Endothelial cell of umbilical vein (primary cell): ENCODE results near the gene M1AP. TPM values are rescaled to one million over a fixed set of nuclear protein-coding genes. Genes with fewer than 3 reads are reported as not detected.

Experiments
- BruUV-seq: library from RNA; stranded (reverse); fragments of 400-500 nt; replicated peaks from 2 replicates; lab custom pipeline; 2021; lab: Mats Ljungman, UMichigan
- CTCF ChIA-PET: fragments of 300-600, 350-600 bp; sonication (Branson Sonifier 250); formaldehyde crosslinking; loops from one replicate; lab custom pipeline; 2021; ENCODE audit warnings: antibody characterized with exemption, inconsistent platforms; lab: Charles Lee
- POLR2A ChIA-PET: fragments of 300-600, 350-600 bp; sonication (Branson Sonifier 250); formaldehyde crosslinking; loops from one replicate; lab custom pipeline; 2021; ENCODE audit warnings: antibody characterized with exemption, inconsistent platforms; lab: Charles Lee
- DNase-seq: peaks from one replicate; pipeline ENCODE4 v3.0.0-alpha.2; 2011; ENCODE audit warnings: low read depth, low spot score
- FAIRE-seq: peaks from 2 replicates; lab custom pipeline; 2011; peaks lifted over from hg19 to GRCh38; lab: Jason Lieb, UNC
- H2AFZ ChIP-seq: 2 replicates; pipeline ENCODE4 v1.6.0; 2012; ENCODE audit warnings: low read depth, low read length, control low read depth, inconsistent platforms
- H3K27ac ChIP-seq: 2 replicates; pipeline ENCODE4 v1.5.1; 2011; ENCODE audit warnings: low read depth, mild to moderate bottlenecking, control low read depth, low read length, moderate library complexity; ENCODE audit not compliant: insufficient read depth
- H3K27me3 ChIP-seq, 2 experiments: 2 replicates each; pipeline versions ENCODE4 v1.6.0 to v1.6.1; 2011; ENCODE audit warnings: low read length in 2 of 2, mixed read lengths in 1 of 2; ENCODE audit not compliant: control insufficient read depth in 2 of 2, insufficient read depth in 2 of 2
- H3K36me3 ChIP-seq, 2 experiments: 2 replicates in 1 of 2; 3 replicates in 1 of 2; pipeline ENCODE4 v1.5.1; 2011; ENCODE audit warnings: low read length in 2 of 2, mild to moderate bottlenecking in 1 of 2, moderate library complexity in 1 of 2; ENCODE audit not compliant: control insufficient read depth in 2 of 2, insufficient read depth in 2 of 2; ENCODE audit errors: extremely low read depth in 1 of 2
- H3K4me1 ChIP-seq: 3 replicates; pipeline ENCODE4 v1.5.1; 2011; ENCODE audit warnings: mild to moderate bottlenecking, low read length; ENCODE audit not compliant: control insufficient read depth, insufficient read depth; ENCODE audit errors: extremely low read depth
- H3K4me2 ChIP-seq: 2 replicates; pipeline ENCODE4 v1.6.1; 2011; ENCODE audit warnings: low read length, control low read depth, mixed read lengths; ENCODE audit not compliant: insufficient read depth
- H3K4me3 ChIP-seq, 3 experiments: fragments of 200-600 bp in 1 of 3; sonication (generic), shearing (Covaris generic) in 1 of 3; replicated peaks in 1 of 3; 2 replicates each; pipeline ENCODE4 v1.5.1; 2011 to 2016; ENCODE audit warnings: control low read depth in 3 of 3, low read length in 3 of 3, mild to moderate bottlenecking in 2 of 3, inconsistent platforms in 1 of 3, low read depth in 1 of 3, moderate library complexity in 1 of 3; ENCODE audit not compliant: insufficient read depth in 1 of 3
- H3K79me2 ChIP-seq: 2 replicates; pipeline ENCODE4 v1.6.0; 2012; ENCODE audit warnings: low read length, inconsistent platforms; ENCODE audit not compliant: control insufficient read depth, insufficient read depth
- H3K9ac ChIP-seq: replicated peaks from 2 replicates; pipeline ENCODE3; 2011; ENCODE audit warnings: low read length, control low read depth; ENCODE audit not compliant: insufficient read depth; ENCODE audit errors: extremely low read depth
- H3K9me1 ChIP-seq: replicated peaks from 3 replicates; pipeline ENCODE4 v1.6.0; 2011; ENCODE audit warnings: mild to moderate bottlenecking, low read length; ENCODE audit not compliant: control insufficient read depth, insufficient read depth; ENCODE audit errors: extremely low read depth
- H3K9me3 ChIP-seq: replicated peaks from 2 replicates; pipeline ENCODE4 v1.5.1; 2012; ENCODE audit warnings: low read length, inconsistent platforms; ENCODE audit not compliant: control insufficient read depth, insufficient read depth
- H4K20me1 ChIP-seq: replicated peaks from 2 replicates; pipeline ENCODE3; 2011; ENCODE audit warnings: mild to moderate bottlenecking, low read length; ENCODE audit not compliant: control insufficient read depth, insufficient read depth; ENCODE audit errors: extremely low read depth
- EZH2 ChIP-seq: IDR thresholded peaks from 2 replicates; pipeline ENCODE4 v1.6.1; 2012; ENCODE audit warnings: borderline replicate concordance, low read depth, mild to moderate bottlenecking, moderate library complexity, low read length, inconsistent platforms; ENCODE audit not compliant: severe bottlenecking
- FOS ChIP-seq: IDR thresholded peaks from 2 replicates; pipeline ENCODE4 v1.6.1; 2011; ENCODE audit warnings: mild to moderate bottlenecking, low read length, moderate library complexity, borderline replicate concordance; ENCODE audit not compliant: insufficient read depth
- GATA2 ChIP-seq: IDR thresholded peaks from 2 replicates; pipeline ENCODE4 v1.7.0; 2011; ENCODE audit warnings: low read depth, mild to moderate bottlenecking, moderate library complexity, mixed read lengths, low read length; ENCODE audit not compliant: insufficient read length, insufficient read depth
- JUN ChIP-seq: IDR thresholded peaks from 2 replicates; pipeline ENCODE4 v1.6.1; 2011; ENCODE audit warnings: borderline replicate concordance, low read depth; ENCODE audit not compliant: insufficient read length, insufficient read depth
- MYC ChIP-seq: IDR thresholded peaks from one replicate; pipeline ENCODE4 v1.6.1; 2011; ENCODE audit warnings: mild to moderate bottlenecking, low read depth, low read length
- POLR2A ChIP-seq: IDR thresholded peaks from 2 replicates; pipeline ENCODE4 v1.6.1; 2012; ENCODE audit warnings: low read depth, mild to moderate bottlenecking, control low read depth, low read length
- POLR2AphosphoS5 ChIP-seq: IDR thresholded peaks from 2 replicates; pipeline ENCODE4 v1.6.1; 2012; ENCODE audit warnings: low read depth, mild to moderate bottlenecking, control low read depth, low read length, moderate library complexity; ENCODE audit not compliant: insufficient read depth
- dilution Hi-C: fragments of 300-500 bp; cut with MboI; formaldehyde crosslinking; loops from one replicate; pipeline ENCODE4 v1.15.0; 2019; ENCODE audit warnings: low sequenced_read_pairs; ENCODE audit not compliant: extremely low pct_ligation_motif_present
- intact Hi-C: fragments of 100-400 bp; cut with micrococcal nuclease; formaldehyde crosslinking; loops from one replicate; pipeline ENCODE4 v1.10.0; 2022
- polyA plus RNA-seq, 4 experiments: library from polyadenylated mRNA; depleted of rRNA in 3 of 4; stranded (reverse) in 3 of 4; unstranded in 1 of 4; fragments of >200 nt; gene quantifications; 2 replicates each; pipeline versions ENCODE4 v1.2.1 to v1.2.3, GENCODE V29; 2011 to 2012; ENCODE audit warnings: missing spikeins in 1 of 4
- total RNA-seq: library from RNA; stranded (reverse); gene quantifications from 2 replicates; pipeline ENCODE4 v1.2.3, GENCODE V29; 2021
- TF ChIP-seq, protein P1 (sequence below): IDR thresholded peaks from 2 replicates; pipeline ENCODE4 v1.6.1; 2011; ENCODE audit not compliant: insufficient read depth, insufficient read length
- TF ChIP-seq, protein P2 (sequence below), 2 donors: IDR thresholded peaks; 1 replicate in 1 of 2; 2 replicates in 1 of 2; pipeline ENCODE4 v1.5.1; 2011; ENCODE audit warnings: low read length in 2 of 2, mild to moderate bottlenecking in 2 of 2, moderate library complexity in 2 of 2, control low read depth in 1 of 2, inconsistent platforms in 1 of 2, low read depth in 1 of 2; ENCODE audit not compliant: insufficient read depth in 1 of 2; ENCODE audit errors: extremely low read depth in 1 of 2

M1AP gene
- total and polyA plus RNA-seq, 2 donors (not counting 3 experiments of a cell fraction or from before 2014, with no cell fraction given), result 0.04 TPM; not detected in 1

DNA sequence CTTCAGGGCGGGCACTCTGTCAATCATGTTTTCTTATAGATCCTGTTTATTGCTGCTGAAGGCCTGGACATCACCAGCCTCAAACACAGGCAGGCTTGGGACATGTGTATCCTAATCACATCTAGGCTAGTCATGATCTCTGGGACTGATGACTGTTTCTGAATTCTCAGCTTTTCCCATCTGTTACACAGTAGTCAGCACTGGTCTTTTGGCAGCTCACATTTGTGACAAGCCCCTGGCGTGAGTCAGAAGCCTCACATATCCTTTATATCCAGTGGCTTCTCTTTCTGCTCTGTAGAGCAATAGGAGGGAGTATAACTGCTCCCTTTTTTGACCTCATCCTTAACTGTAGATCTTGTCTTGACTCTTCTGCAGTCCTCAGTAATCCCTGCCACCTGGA lies 10.4 kb upstream of the M1AP start:
- dilution Hi-C loops, result no loop called here
- H3K9me3 ChIP-seq, result no peaks in the 10 kb centered on the region
- FAIRE-seq, result no peak

More for the DNA sequence above, 10.4 kb upstream of the M1AP start:
- ChIA-PET CTCF (no interaction called here), POLR2A (no interaction called here)
- H3K27me3 ChIP-seq, result no peaks in the 10 kb centered on the region
- no peak for DNase-seq
- H3K4me1 ChIP-seq, result peaks cover 8% of the 10 kb centered on the region
- no peaks in the 10 kb centered on the region for H3K9me1 ChIP-seq
- H3K4me3 ChIP-seq, result no peak overlapping the region
- TF ChIP-seq POLR2AphosphoS5 (no peak), FOS (no peak), JUN (no peak), EZH2 (no peak), MYC (no peak), GATA2 (no peak), POLR2A (no peak)
- TF ChIP-seq, protein P1, sequence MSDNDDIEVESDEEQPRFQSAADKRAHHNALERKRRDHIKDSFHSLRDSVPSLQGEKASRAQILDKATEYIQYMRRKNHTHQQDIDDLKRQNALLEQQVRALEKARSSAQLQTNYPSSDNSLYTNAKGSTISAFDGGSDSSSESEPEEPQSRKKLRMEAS, result no peak
- TF ChIP-seq, protein P2, sequence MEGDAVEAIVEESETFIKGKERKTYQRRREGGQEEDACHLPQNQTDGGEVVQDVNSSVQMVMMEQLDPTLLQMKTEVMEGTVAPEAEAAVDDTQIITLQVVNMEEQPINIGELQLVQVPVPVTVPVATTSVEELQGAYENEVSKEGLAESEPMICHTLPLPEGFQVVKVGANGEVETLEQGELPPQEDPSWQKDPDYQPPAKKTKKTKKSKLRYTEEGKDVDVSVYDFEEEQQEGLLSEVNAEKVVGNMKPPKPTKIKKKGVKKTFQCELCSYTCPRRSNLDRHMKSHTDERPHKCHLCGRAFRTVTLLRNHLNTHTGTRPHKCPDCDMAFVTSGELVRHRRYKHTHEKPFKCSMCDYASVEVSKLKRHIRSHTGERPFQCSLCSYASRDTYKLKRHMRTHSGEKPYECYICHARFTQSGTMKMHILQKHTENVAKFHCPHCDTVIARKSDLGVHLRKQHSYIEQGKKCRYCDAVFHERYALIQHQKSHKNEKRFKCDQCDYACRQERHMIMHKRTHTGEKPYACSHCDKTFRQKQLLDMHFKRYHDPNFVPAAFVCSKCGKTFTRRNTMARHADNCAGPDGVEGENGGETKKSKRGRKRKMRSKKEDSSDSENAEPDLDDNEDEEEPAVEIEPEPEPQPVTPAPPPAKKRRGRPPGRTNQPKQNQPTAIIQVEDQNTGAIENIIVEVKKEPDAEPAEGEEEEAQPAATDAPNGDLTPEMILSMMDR (IDR thresholded peaks at IDR 0.05; ENCODE audit: extremely low read depth in 1 of 2, insufficient read depth in 1 of 2, low read depth in 1 of 2, low read length in 2 of 2), result no peak
- H3K4me2 ChIP-seq, result no peak overlapping the region
- H4K20me1 ChIP-seq, result no peaks in the 10 kb centered on the region
- no peaks in the 10 kb centered on the region for H3K79me2 ChIP-seq
- H3K9ac ChIP-seq, result no peak overlapping the region
- no peaks in the 10 kb centered on the region for H3K36me3 ChIP-seq
- intact Hi-C loops, result no loop called here
- no peak overlapping the region for H2AFZ ChIP-seq
- no peak overlapping the region for H3K27ac ChIP-seq
- no TSS peak for BruUV-seq
